Right lobe of liver (tissue), 4 donors: ENCODE data around the gene KNL1.

Experiments used
- POLR2A ChIP-seq: fragments of 450-650 bp; IDR thresholded peaks from one replicate; pipeline ENCODE4 v1.6.1; 2017; ENCODE audit warnings: antibody characterized with exemption, mild to moderate bottlenecking
- TF ChIP-seq, protein P1 (sequence below), 4 donors: fragments of 200-600 bp in 3 of 4; fragments of 450-650 bp in 1 of 4; IDR thresholded peaks; one replicate each; pipeline versions ENCODE4 v1.5.1 to v1.8.0; 2016 to 2022; ENCODE audit warnings: antibody characterized with exemption in 4 of 4, mild to moderate bottlenecking in 2 of 4
- donor health status: DM: no; HTN: no; CAD: no.
- donor health status: DM: no; HTN: no; CAD: no.
- donor health status: DM: no; HTN: yes; CAD: no.

- TF ChIP-seq POLR2A, result no peak
- TF ChIP-seq, protein P1, sequence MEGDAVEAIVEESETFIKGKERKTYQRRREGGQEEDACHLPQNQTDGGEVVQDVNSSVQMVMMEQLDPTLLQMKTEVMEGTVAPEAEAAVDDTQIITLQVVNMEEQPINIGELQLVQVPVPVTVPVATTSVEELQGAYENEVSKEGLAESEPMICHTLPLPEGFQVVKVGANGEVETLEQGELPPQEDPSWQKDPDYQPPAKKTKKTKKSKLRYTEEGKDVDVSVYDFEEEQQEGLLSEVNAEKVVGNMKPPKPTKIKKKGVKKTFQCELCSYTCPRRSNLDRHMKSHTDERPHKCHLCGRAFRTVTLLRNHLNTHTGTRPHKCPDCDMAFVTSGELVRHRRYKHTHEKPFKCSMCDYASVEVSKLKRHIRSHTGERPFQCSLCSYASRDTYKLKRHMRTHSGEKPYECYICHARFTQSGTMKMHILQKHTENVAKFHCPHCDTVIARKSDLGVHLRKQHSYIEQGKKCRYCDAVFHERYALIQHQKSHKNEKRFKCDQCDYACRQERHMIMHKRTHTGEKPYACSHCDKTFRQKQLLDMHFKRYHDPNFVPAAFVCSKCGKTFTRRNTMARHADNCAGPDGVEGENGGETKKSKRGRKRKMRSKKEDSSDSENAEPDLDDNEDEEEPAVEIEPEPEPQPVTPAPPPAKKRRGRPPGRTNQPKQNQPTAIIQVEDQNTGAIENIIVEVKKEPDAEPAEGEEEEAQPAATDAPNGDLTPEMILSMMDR (IDR thresholded peaks at IDR 0.05), result no peak
Observed at GRCh38 chr15:40549894-40550293, 44.2 kb upstream of the KNL1 start.
